Naive thymus-derived CD4-positive, alpha-beta T cell (primary cell): ENCODE measurements around the gene PRKACB. TPM values are rescaled to one million over a fixed set of nuclear protein-coding genes. Genes with fewer than 3 reads are reported as not detected.

Experiments used
- ATAC-seq: fragments of 150-1000 bp; cut with Tn5 transposase; 2 replicates; pipeline ENCODE4 v1.10.0; 2021; ENCODE audit warnings: mild to moderate bottlenecking, moderate library complexity
- CTCF ChIA-PET: fragments of 350-600 bp; sonication (Branson Sonifier 250); formaldehyde crosslinking; loops from one replicate; lab custom pipeline; 2021; ENCODE audit warnings: antibody characterized with exemption; lab: Charles Lee
- POLR2A ChIA-PET: fragments of 350-600 bp; sonication (Branson Sonifier 250); formaldehyde crosslinking; loops from one replicate; lab custom pipeline; 2021; ENCODE audit warnings: antibody characterized with exemption, inconsistent platforms; lab: Charles Lee
- DNase-seq, 9 donors: peaks; one replicate each; pipeline versions ENCODE4 v3.0.0 to v3.0.0-alpha.2; 2020 to 2022; ENCODE audit warnings: mixed read lengths in 1 of 9
- H3K27ac ChIP-seq: one replicate; pipeline ENCODE4 v1.7.0; 2013; ENCODE audit warnings: mild to moderate bottlenecking, low read depth, low read length, moderate library complexity
- H3K27me3 ChIP-seq, 2 donors: one replicate each; pipeline ENCODE4 v1.7.0; 2013; ENCODE audit warnings: low read length in 2 of 2, mild to moderate bottlenecking in 2 of 2, moderate library complexity in 2 of 2; ENCODE audit not compliant: control insufficient read depth in 2 of 2, insufficient read depth in 2 of 2
- H3K36me3 ChIP-seq, 3 experiments: 1 replicate in 2 of 3; 2 replicates in 1 of 3; pipeline ENCODE4 v1.7.0; 2013; ENCODE audit warnings: low read length in 3 of 3, mild to moderate bottlenecking in 3 of 3, moderate library complexity in 1 of 3; ENCODE audit not compliant: insufficient read depth in 3 of 3, control insufficient read depth in 2 of 3
- H3K4me1 ChIP-seq, 2 donors: one replicate each; pipeline ENCODE4 v1.7.0; 2013; ENCODE audit warnings: low read length in 2 of 2, mild to moderate bottlenecking in 2 of 2, moderate library complexity in 1 of 2; ENCODE audit not compliant: control insufficient read depth in 2 of 2, insufficient read depth in 2 of 2
- H3K4me3 ChIP-seq: 2 replicates; pipeline ENCODE4 v1.7.0; 2013; ENCODE audit warnings: mild to moderate bottlenecking, low read length
- H3K9me3 ChIP-seq, 3 experiments: 1 replicate in 2 of 3; 2 replicates in 1 of 3; pipeline ENCODE4 v1.7.0; 2013; ENCODE audit warnings: low read length in 3 of 3; ENCODE audit not compliant: control insufficient read depth in 2 of 3
- H3K27ac Mint-ChIP-seq, 9 donors: one replicate each; pipeline ENCODE4 v1.8.0; 2020 to 2022; ENCODE audit warnings: mixed read lengths in 9 of 9, mild to moderate bottlenecking in 8 of 9, moderate library complexity in 5 of 9, inconsistent platforms in 2 of 9
- H3K27me3 Mint-ChIP-seq, 5 donors: one replicate each; pipeline ENCODE4 v1.8.0; 2021 to 2022; ENCODE audit warnings: mixed read lengths in 5 of 5, mild to moderate bottlenecking in 1 of 5
- H3K36me3 Mint-ChIP-seq, 5 donors: one replicate each; pipeline ENCODE4 v1.8.0; 2020 to 2022; ENCODE audit warnings: mixed read lengths in 5 of 5, mild to moderate bottlenecking in 3 of 5, inconsistent platforms in 1 of 5
- H3K4me1 Mint-ChIP-seq, 7 donors: one replicate each; pipeline ENCODE4 v1.8.0; 2020 to 2022; ENCODE audit warnings: mixed read lengths in 7 of 7, mild to moderate bottlenecking in 3 of 7, inconsistent platforms in 1 of 7
- H3K4me3 Mint-ChIP-seq, 10 donors: one replicate each; pipeline ENCODE4 v1.8.0; 2020 to 2022; ENCODE audit warnings: mild to moderate bottlenecking in 10 of 10, mixed read lengths in 10 of 10, moderate library complexity in 6 of 10, inconsistent platforms in 2 of 10
- H3K9me3 Mint-ChIP-seq, 11 donors: one replicate each; pipeline ENCODE4 v1.8.0; 2020 to 2022; ENCODE audit warnings: mixed read lengths in 11 of 11, mild to moderate bottlenecking in 4 of 11, inconsistent platforms in 1 of 11, moderate library complexity in 1 of 11
- intact Hi-C, 2 donors: fragments of 100-400 bp; cut with micrococcal nuclease; formaldehyde crosslinking; loops; one replicate each; pipeline ENCODE4 v1.15.1; 2023
- polyA plus RNA-seq, 2 donors: library from polyadenylated mRNA; unstranded; fragments of 300-500 nt; fragmentation: Illumina TruSeq; gene quantifications; one replicate each; pipeline ENCODE4 v1.2.3, GENCODE V29; 2021
- total RNA-seq, 6 experiments: library from RNA in 5 of 6; stranded (reverse) in 5 of 6; gene quantifications; 1 replicate in 5 of 6; 2 replicates in 1 of 6; pipeline ENCODE4 v1.2.3 and lab custom pipeline; 2021 to 2026

The PRKACB gene
- total and polyA plus RNA-seq, 7 experiments from 2014 or later, result 71.1 to 176 (median 95.0) TPM

DNA sequence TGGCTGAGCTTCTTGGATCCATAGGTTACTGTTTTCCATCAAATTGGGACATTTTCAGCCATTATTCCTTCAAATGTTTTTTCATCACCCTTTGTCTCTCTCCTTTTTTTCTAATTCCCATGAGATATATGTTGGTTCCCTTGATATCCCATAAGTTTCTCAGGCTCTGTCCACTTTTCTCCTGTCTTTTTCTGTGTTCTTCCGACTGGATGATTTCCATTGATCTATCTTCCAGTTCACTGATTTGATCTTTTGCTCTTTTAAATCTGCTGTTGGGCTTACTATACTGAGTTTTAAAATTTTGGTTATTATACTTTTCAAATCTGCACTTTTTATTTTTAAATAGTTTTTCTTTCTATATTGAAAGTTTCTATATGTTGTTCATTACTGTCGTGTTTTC is 18.2 kb downstream of the PRKACB start:
- no peaks in the 10 kb centered on the region for H3K27me3 Mint-ChIP-seq
- H3K4me3 Mint-ChIP-seq, result peak overlapping the region in 8 of 10 donors; percentile 10 to 74 (median 50)
- ChIA-PET POLR2A (interaction anchor here (0.6 kb wide), 1 partner anchor 84 kb away, joined by 4 read pairs; no protein-coding TSS in a partner anchor), CTCF (no interaction called here)
- no peak for ATAC-seq
- H3K27ac Mint-ChIP-seq, result peak overlapping the region in 4 of 9 donors; percentile 11 to 66 (median 35)
- H3K36me3 ChIP-seq, result no peaks in the 10 kb centered on the region
- no peaks in the 10 kb centered on the region for H3K27me3 ChIP-seq
- H3K36me3 Mint-ChIP-seq, result peaks cover 0 to 35% (median 28%) of the 10 kb centered on the region in 5 donors
- peaks cover 0 to 5% (median 0%) of the 10 kb centered on the region in 11 donors for H3K9me3 Mint-ChIP-seq
- intact Hi-C loops, result no loop called here
- no peak overlapping the region for H3K4me3 ChIP-seq
- no peak for DNase-seq
- H3K27ac ChIP-seq, result no peak overlapping the region
- H3K4me1 Mint-ChIP-seq, result peaks cover 39 to 97% (median 88%) of the 10 kb centered on the region in 7 donors
- H3K9me3 ChIP-seq, result no peaks in the 10 kb centered on the region
- H3K4me1 ChIP-seq, result peaks cover 15 to 44% of the 10 kb centered on the region in 2 donors

DNA sequence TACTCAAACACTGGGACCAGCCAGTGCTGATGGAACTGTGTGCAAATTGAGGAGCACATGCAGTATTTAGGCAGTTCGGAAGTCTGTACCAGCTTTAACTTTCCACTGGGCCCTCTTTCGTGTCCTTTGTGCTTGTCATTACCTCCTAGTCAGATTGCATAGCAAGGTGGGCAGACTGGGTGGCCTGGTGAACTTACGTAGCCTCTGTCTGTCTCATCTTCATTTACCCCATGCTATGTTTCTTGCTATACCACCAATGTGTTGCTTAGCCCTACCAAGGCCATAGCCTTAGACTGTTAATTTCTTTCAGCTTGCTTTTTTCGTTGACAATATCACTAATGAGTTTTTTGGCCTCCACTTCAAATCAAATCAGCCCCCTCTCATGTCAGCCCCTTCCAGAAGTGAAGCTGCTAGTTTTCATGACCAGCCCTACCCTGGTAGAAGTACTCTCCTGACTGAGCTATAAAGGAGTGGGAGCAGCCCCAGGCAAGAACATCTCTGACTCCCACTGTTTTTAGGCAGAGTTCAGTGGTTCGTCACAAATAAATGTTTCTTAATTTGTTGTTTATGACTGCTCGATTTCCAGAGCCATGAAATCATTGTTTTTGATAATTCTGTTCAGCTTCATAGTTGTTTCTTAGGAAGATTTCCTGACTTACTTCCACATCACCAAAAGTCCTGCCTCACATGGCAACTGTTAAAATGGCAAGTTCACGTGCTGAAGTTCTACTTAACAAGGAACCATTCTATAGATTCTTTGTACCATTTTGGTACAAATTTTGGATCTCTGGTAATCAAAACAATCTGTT is 19.3 kb downstream of the PRKACB start:
- H3K4me3 ChIP-seq, result no peak overlapping the region
- DNase-seq (no peak), ATAC-seq (no peak)
- H3K4me1 Mint-ChIP-seq, result peaks cover 43 to 97% (median 88%) of the 10 kb centered on the region in 7 donors
- H3K27ac Mint-ChIP-seq, result peak overlapping the region in 7 of 9 donors; percentile 22 to 76 (median 60)
- H3K9me3 ChIP-seq, result no peaks in the 10 kb centered on the region
- peaks cover 18 to 50% of the 10 kb centered on the region in 2 donors for H3K4me1 ChIP-seq
- intact Hi-C loops, result no loop called here
- H3K27me3 Mint-ChIP-seq, result no peaks in the 10 kb centered on the region
- H3K36me3 Mint-ChIP-seq, result peaks cover 0 to 25% (median 22%) of the 10 kb centered on the region in 5 donors
- H3K9me3 Mint-ChIP-seq, result peaks cover 0 to 2% (median 0%) of the 10 kb centered on the region in 11 donors
- H3K27ac ChIP-seq, result no peak overlapping the region
- peak overlapping the region in 9 of 10 donors; percentile 58 to 74 (median 66) for H3K4me3 Mint-ChIP-seq
- ChIA-PET CTCF (no interaction called here), POLR2A (interaction anchor here (1.4 kb wide), 1 partner anchor 19 kb away, joined by 5 read pairs; the partner anchor contains the start of gene PRKACB)
- no peaks in the 10 kb centered on the region for H3K27me3 ChIP-seq
- no peaks in the 10 kb centered on the region for H3K36me3 ChIP-seq

DNA sequence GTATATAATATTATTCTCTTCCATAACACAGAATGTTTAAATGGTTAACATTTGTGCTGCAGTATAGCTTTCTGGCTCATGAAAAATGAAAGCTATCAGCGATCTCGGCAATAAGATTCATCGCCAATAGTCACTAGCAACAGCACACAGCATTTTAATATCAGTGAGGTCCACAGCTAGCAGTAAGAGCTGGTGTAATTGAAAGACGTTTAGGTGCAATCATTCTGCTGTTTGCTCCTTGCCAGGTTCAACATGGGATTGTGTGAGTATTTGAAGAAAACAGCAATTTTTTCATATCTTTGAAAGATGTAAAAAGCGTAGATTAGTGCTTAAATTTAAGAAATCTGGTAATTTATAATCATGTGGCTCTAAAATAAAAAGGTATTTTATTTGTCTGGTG is 20.1 kb downstream of the PRKACB start:
- DNase-seq, result no peak
- Mint-ChIP-seq H3K4me3 (peak overlapping the region in 9 of 10 donors; percentile 44 to 74 (median 67)), H3K36me3 (peaks cover 0 to 22% (median 16%) of the 10 kb centered on the region in 5 donors), H3K9me3 (peaks cover 0 to 2% (median 0%) of the 10 kb centered on the region in 11 donors), H3K4me1 (peaks cover 45 to 97% (median 88%) of the 10 kb centered on the region in 7 donors), H3K27me3 (no peaks in the 10 kb centered on the region), H3K27ac (peak overlapping the region in 7 of 9 donors; percentile 12 to 69 (median 40))
- intact Hi-C loops, result loop anchor here (1.0 to 2.0 kb wide), 4 partner anchors 9 to 19 kb away; partner anchors contain the start of gene PRKACB (in 1 of the 2)
- no peak for ATAC-seq
- H3K4me1 ChIP-seq, result peaks cover 26 to 58% of the 10 kb centered on the region in 2 donors
- CTCF ChIA-PET, result interaction anchor here (0.5 kb wide), 1 partner anchor 15 kb away, joined by 3 read pairs; no protein-coding TSS in a partner anchor
- H3K36me3 ChIP-seq, result no peaks in the 10 kb centered on the region
- POLR2A ChIA-PET, result interaction anchor here (1.1 to 1.4 kb wide), 3 partner anchors 15 to 314 kb away, joined by 3 to 5 read pairs (median 5); partner anchors contain the start of genes PRKACB and RPF1
- H3K9me3 ChIP-seq, result no peaks in the 10 kb centered on the region
- H3K27ac ChIP-seq, result no peak overlapping the region
- H3K4me3 ChIP-seq, result peak overlapping the region; percentile 10
- H3K27me3 ChIP-seq, result no peaks in the 10 kb centered on the region

DNA sequence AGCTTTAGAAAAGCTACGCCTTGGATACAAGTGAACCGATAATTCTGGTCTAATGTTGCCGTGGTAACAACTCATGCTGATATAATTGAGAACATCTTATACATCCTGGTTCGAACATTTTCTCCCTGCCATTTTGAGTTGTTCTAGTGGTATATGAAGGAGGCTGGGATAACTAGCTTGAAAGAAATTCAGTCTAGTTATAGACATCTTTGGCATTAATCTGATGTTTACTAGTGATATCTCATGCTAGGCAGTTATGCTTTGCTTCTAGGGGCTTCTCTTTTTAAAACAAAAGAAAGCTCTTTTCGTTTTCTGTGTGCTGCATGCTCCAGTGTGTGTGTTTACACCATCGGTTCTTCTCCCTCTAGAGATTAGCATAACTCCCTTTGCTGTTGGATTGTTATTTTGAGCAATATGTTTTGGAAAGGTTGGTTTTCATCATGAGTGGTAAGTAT is 20.5 kb downstream of the PRKACB start:
- Histone ChIP-seq H3K27ac (no peak overlapping the region), H3K27me3 (no peaks in the 10 kb centered on the region), H3K4me3 (peak overlapping the region; percentile 10), H3K36me3 (no peaks in the 10 kb centered on the region), H3K9me3 (no peaks in the 10 kb centered on the region), H3K4me1 (peaks cover 28 to 61% of the 10 kb centered on the region in 2 donors)
- Mint-ChIP-seq H3K27ac (peak overlapping the region in 5 of 9 donors; percentile 12 to 69 (median 39)), H3K4me3 (peak overlapping the region in 9 of 10 donors; percentile 44 to 74 (median 67)), H3K27me3 (no peaks in the 10 kb centered on the region), H3K9me3 (peaks cover 0 to 2% (median 0%) of the 10 kb centered on the region in 11 donors), H3K4me1 (peaks cover 48 to 97% (median 88%) of the 10 kb centered on the region in 7 donors), H3K36me3 (peaks cover 0 to 22% (median 16%) of the 10 kb centered on the region in 5 donors)
- intact Hi-C loops, result loop anchor here (1.0 to 2.0 kb wide), 4 partner anchors 9 to 20 kb away; partner anchors contain the start of gene PRKACB (in 1 of the 2)
- DNase-seq, result no peak
- ChIA-PET CTCF (interaction anchor here (0.5 kb wide), 1 partner anchor 15 kb away, joined by 3 read pairs; no protein-coding TSS in a partner anchor), POLR2A (interaction anchor here (1.1 to 1.4 kb wide), 3 partner anchors 16 to 314 kb away, joined by 3 to 5 read pairs (median 5); partner anchors contain the start of genes PRKACB and RPF1)
- ATAC-seq, result no peak

DNA sequence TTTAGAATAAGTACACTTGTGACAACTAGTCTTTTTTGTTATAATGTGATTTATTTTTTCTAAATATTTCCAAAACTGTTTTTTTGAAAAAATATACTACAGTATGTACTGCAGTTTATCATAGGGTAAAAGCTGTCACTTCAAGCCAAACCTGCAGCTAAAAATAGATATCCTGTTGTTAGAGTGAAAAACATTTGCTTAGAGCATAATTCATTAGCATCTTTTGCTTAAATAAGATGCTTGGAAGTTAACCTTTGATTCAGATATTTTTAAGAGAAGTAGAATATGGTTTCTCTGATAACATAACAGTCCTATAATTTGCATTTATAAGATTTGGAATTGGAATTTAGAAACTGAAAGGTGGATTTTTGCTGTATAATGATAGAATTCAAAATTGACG is 21.5 kb downstream of the PRKACB start:
- H3K36me3 ChIP-seq, result no peaks in the 10 kb centered on the region
- no peak overlapping the region for H3K27ac ChIP-seq
- peak overlapping the region in 8 of 10 donors; percentile 7 to 52 (median 38) for H3K4me3 Mint-ChIP-seq
- peaks cover 28 to 56% of the 10 kb centered on the region in 2 donors for H3K4me1 ChIP-seq
- peaks cover 0 to 22% (median 16%) of the 10 kb centered on the region in 5 donors for H3K36me3 Mint-ChIP-seq
- no peaks in the 10 kb centered on the region for H3K27me3 Mint-ChIP-seq
- H3K27me3 ChIP-seq, result no peaks in the 10 kb centered on the region
- intact Hi-C loops, result loop anchor here (2.0 kb wide), 2 partner anchors 19 to 21 kb away; partner anchors contain the start of gene PRKACB (in 1 of the 2)
- DNase-seq (no peak), ATAC-seq (no peak)
- H3K9me3 ChIP-seq, result no peaks in the 10 kb centered on the region
- H3K9me3 Mint-ChIP-seq, result peaks cover 0 to 2% (median 0%) of the 10 kb centered on the region in 11 donors
- H3K4me1 Mint-ChIP-seq, result peaks cover 46 to 97% (median 89%) of the 10 kb centered on the region in 7 donors
- no peak overlapping the region for H3K4me3 ChIP-seq
- POLR2A ChIA-PET, result interaction anchor here (0.9 kb wide), 1 partner anchor 528 kb away, joined by 3 read pairs; no protein-coding TSS in a partner anchor
- CTCF ChIA-PET, result no interaction called here
- H3K27ac Mint-ChIP-seq, result no peak overlapping the region

DNA sequence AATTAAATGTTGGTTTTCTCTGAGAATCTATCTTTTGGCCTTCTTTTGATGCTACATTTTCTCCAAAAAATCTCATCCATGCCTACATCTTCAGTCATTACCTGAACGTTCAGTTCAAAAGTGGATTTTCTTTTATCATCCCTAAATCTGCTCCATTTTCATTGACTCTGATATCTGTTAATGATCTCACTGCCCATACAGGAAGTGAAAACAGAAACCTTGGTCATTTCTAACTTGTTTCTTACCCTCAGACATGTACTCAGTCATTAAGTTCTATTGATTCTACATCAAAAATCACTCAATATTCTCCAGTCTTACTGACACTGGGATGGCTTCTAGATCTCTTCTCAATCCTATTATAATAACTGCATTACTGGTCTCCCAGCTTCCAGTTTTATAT is 22.7 kb downstream of the PRKACB start:
- peaks cover 28 to 60% of the 10 kb centered on the region in 2 donors for H3K4me1 ChIP-seq
- Mint-ChIP-seq H3K27ac (peak overlapping the region in 6 of 9 donors; percentile 2 to 38 (median 13)), H3K9me3 (peaks cover 0 to 2% (median 0%) of the 10 kb centered on the region in 11 donors), H3K4me3 (peak overlapping the region in 8 of 10 donors; percentile 3 to 58 (median 30)), H3K4me1 (peaks cover 45 to 98% (median 91%) of the 10 kb centered on the region in 7 donors), H3K27me3 (no peaks in the 10 kb centered on the region), H3K36me3 (peaks cover 0 to 20% (median 18%) of the 10 kb centered on the region in 5 donors)
- ATAC-seq (no peak), DNase-seq (no peak)
- no peak overlapping the region for H3K27ac ChIP-seq
- no peaks in the 10 kb centered on the region for H3K9me3 ChIP-seq
- CTCF ChIA-PET, result no interaction called here
- POLR2A ChIA-PET, result no interaction called here
- H3K27me3 ChIP-seq, result no peaks in the 10 kb centered on the region
- H3K4me3 ChIP-seq, result no peak overlapping the region
- intact Hi-C loops, result no loop called here
- no peaks in the 10 kb centered on the region for H3K36me3 ChIP-seq
